Activated CD4-positive, alpha-beta memory T cell treated with anti-CD3 and anti-CD28 coated beads for 36 hours (primary cell): Measurements from ENCODE around the gene NDUFB6. TPM values are rescaled to one million over a fixed set of nuclear protein-coding genes. Genes with fewer than 3 reads are reported as not detected.
"Not testable (repeated sequence)": the region's sequence is repeated elsewhere in the genome, so short reads cannot be mapped to it uniquely, and the experiment has no call there.

Source experiments
- CTCF ChIA-PET: fragments of 350-600 bp; sonication (Branson Sonifier 250); formaldehyde crosslinking; loops from one replicate; lab custom pipeline; 2021; ENCODE audit warnings: antibody characterized with exemption, inconsistent platforms; lab: Charles Lee
- POLR2A ChIA-PET: fragments of 350-600 bp; sonication (Branson Sonifier 250); formaldehyde crosslinking; loops from one replicate; lab custom pipeline; 2021; ENCODE audit warnings: antibody characterized with exemption; lab: Charles Lee
- DNase-seq: peaks from one replicate; pipeline ENCODE4 v3.0.0-alpha.2; 2020
- H3K27ac Mint-ChIP-seq: one replicate; pipeline ENCODE4 v1.8.0; 2021; ENCODE audit warnings: mixed read lengths
- H3K27me3 Mint-ChIP-seq: one replicate; pipeline ENCODE4 v1.8.0; 2021; ENCODE audit warnings: mixed read lengths
- H3K36me3 Mint-ChIP-seq: one replicate; pipeline ENCODE4 v1.8.0; 2021; ENCODE audit warnings: mixed read lengths
- H3K4me1 Mint-ChIP-seq: one replicate; pipeline ENCODE4 v1.8.0; 2021; ENCODE audit warnings: low read depth, mixed read lengths
- H3K4me3 Mint-ChIP-seq: one replicate; pipeline ENCODE4 v1.8.0; 2021; ENCODE audit warnings: mild to moderate bottlenecking, mixed read lengths
- H3K9me3 Mint-ChIP-seq: one replicate; pipeline ENCODE4 v1.8.0; 2021; ENCODE audit warnings: mixed read lengths
- intact Hi-C: fragments of 100-400 bp; cut with micrococcal nuclease; formaldehyde crosslinking; loops from one replicate; pipeline ENCODE4 v1.15.1; 2023
- total RNA-seq, 2 experiments: library from RNA; stranded (reverse); gene quantifications; one replicate each; pipeline ENCODE4 v1.2.3, GENCODE V29; 2021

Gene NDUFB6
- 10 to 100 TPM; 75.7 to 77.1 TPM for total RNA-seq

DNA sequence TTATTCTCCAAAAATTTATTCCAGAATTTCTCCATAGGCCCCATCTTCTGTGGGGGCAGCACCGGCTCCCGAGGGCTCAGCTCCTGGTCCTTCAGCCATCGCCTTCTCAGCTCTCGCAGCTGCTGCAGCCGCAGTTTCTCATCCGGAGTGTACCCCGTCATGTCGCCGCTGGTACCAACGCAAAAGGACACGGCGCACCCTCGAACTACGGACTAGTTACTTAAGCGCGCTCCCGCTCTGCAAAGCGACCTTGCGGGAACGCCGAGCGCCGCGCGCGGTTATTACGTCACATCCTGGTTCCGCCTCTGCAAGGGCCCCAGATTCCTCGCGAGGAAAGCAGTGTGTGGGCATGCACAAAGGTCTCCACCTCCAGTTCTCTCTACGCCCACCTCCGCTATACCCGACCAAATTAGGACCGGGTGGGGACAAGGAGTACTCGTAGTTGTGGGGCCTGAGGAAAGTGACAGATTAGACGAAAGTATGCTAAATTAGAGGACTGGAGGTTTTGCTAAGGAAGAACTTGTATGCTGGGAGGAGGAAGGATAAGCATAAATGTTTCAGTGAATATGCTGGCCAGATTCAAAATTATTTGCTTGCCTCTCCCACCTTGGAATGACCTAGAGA lies at the start of gene NDUFB6:
TSS of gene NDUFB6 (minus strand) at position 260 of the 624 bp plus-strand sequence. CDS start at position 161, 99 bp downstream.
- ChIA-PET CTCF (interaction anchor here (1.1 to 4.0 kb wide), 12 partner anchors 8 to 194 kb away, joined by 3 to 147 read pairs (median 10); partner anchors contain the start of genes ACO1, RIGI, SMIM27 and TOPORS), POLR2A (interaction anchor here (1.3 to 3.1 kb wide), 5 partner anchors 10 to 194 kb away, joined by 5 to 20 read pairs (median 7); partner anchors contain the start of genes ACO1, RIGI, SMIM27 and TOPORS)
- peaks cover 11% of the 10 kb centered on the region for H3K36me3 Mint-ChIP-seq
- peak; percentile 98 for DNase-seq
- no peaks in the 10 kb centered on the region for H3K27me3 Mint-ChIP-seq
- peaks cover 27% of the 10 kb centered on the region for H3K4me1 Mint-ChIP-seq
- H3K9me3 Mint-ChIP-seq: no peaks in the 10 kb centered on the region
- peak within 1 kb of the TSS; percentile 98 for H3K4me3 Mint-ChIP-seq
- intact Hi-C loops: loop anchor here (1.0 to 5.0 kb wide), 8 partner anchors 21 to 589 kb away; partner anchors contain the start of genes ACO1, APTX, DNAJA1 and RIGI
- H3K27ac Mint-ChIP-seq: peak within 1 kb of the TSS; percentile 95

DNA sequence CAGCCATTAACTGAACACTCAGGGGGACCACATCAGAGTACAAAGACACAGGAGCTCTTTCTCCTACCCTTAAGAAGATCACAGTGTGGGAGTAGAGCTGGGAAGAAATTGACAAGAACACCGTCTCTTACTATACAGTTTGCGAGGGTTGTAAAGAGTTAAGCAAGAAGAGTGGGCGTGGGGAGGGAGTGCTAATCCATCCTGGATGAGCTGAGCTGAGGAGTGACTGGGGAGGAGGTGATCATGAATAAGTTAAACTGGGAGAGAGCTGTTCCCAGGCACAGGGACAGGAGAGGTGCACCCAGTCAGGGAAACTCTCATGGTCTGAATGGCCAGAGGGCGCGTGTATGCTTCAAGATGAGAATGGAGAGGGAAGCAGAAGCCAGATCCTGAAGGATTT lies 45.3 kb upstream of the NDUFB6 start:
- Mint-ChIP-seq H3K36me3 (no peaks in the 10 kb centered on the region), H3K27me3 (peaks cover 16% of the 10 kb centered on the region), H3K9me3 (no peaks in the 10 kb centered on the region), H3K4me1 (no peaks in the 10 kb centered on the region), H3K4me3 (no peak overlapping the region), H3K27ac (no peak overlapping the region)
- no peak for DNase-seq
- intact Hi-C loops: no loop called here
- ChIA-PET CTCF (interaction anchor here (0.8 kb wide), 1 partner anchor 38 kb away, joined by 3 read pairs; no protein-coding TSS in a partner anchor), POLR2A (no interaction called here)

- POLR2A ChIA-PET: no interaction called here
- Mint-ChIP-seq H3K4me1 (no peaks in the 10 kb centered on the region), H3K27ac (no peak overlapping the region), H3K4me3 (no peak overlapping the region), H3K27me3 (peaks cover 5% of the 10 kb centered on the region), H3K36me3 (no peaks in the 10 kb centered on the region), H3K9me3 (peaks cover 9% of the 10 kb centered on the region)
- no peak for DNase-seq
- intact Hi-C loops: no loop called here
- CTCF ChIA-PET: no interaction called here
Measured at GRCh38 chr9:32606811-32607210, 33.9 kb upstream of the NDUFB6 start.

DNA sequence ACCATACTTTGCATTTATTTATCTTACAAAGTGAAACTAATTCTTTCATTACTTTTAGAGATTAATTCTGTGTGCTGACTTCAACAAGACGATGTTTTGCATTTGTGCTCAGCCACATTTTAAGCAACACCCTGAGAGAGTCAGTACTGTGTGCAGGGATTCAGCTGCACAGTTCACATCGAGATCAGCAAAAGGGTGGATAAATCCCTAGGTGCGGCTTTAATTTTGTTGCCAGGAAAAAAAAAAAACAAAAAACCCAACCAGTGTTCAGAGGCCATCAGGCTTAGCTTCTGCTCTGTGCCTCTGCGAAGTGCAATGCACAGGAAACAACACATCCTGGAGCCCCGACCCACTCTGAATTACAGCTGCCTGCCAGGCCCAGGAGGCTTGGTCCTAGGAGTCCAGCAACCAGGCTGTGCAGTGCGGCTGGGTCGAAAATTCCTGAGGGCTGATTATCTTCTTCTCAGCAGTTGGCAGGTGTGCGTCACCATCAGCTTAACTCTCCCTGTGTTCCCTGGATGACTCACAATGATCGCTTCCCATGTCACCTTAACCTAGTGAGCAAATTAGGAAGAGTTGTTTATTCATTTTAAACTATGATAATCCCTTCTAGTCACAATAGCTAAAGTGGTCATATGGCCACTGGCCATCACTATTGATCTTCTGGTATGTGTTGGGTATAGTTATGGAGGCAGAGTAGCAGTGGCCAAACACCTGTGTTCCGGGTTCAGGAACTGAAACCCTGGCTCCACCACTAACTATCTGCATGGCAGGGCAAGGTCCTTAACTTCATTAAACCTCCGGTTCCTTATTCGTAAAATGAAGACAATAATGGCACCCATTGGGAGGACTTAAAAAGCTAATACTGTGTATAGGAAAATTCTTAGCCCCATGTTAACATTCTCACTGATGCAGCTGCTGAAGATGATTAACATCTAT lies 31.2 kb upstream of the NDUFB6 start:
- no peaks in the 10 kb centered on the region for H3K36me3 Mint-ChIP-seq
- no peak for DNase-seq
- H3K4me3 Mint-ChIP-seq: no peak overlapping the region
- H3K27me3 Mint-ChIP-seq: peaks cover 7% of the 10 kb centered on the region
- POLR2A ChIA-PET: no interaction called here
- H3K9me3 Mint-ChIP-seq: peaks cover 9% of the 10 kb centered on the region
- intact Hi-C loops: no loop called here
- H3K27ac Mint-ChIP-seq: no peak overlapping the region
- no peaks in the 10 kb centered on the region for H3K4me1 Mint-ChIP-seq
- CTCF ChIA-PET: interaction anchor here (0.8 to 2.7 kb wide), 2 partner anchors 15 to 23 kb away, joined by 3 to 12 read pairs; no protein-coding TSS in a partner anchor

GRCh38 chr9:32599021-32599420 lies 26.1 kb upstream of the NDUFB6 start:
- H3K4me1 Mint-ChIP-seq, H3K9me3 Mint-ChIP-seq, POLR2A ChIA-PET, intact Hi-C loops, H3K4me3 Mint-ChIP-seq, H3K27ac Mint-ChIP-seq, CTCF ChIA-PET, DNase-seq, H3K36me3 Mint-ChIP-seq: not testable (repeated sequence)
- H3K27me3 Mint-ChIP-seq: peaks cover 13% of the 10 kb centered on the region

- H3K4me3 Mint-ChIP-seq: no peak overlapping the region
- H3K4me1 Mint-ChIP-seq: no peaks in the 10 kb centered on the region
- H3K36me3 Mint-ChIP-seq: no peaks in the 10 kb centered on the region
- ChIA-PET CTCF (no interaction called here), POLR2A (no interaction called here)
- H3K27me3 Mint-ChIP-seq: peaks cover 13% of the 10 kb centered on the region
- DNase-seq: no peak
- H3K9me3 Mint-ChIP-seq: no peaks in the 10 kb centered on the region
- no peak overlapping the region for H3K27ac Mint-ChIP-seq
- intact Hi-C loops: no loop called here
Measured at GRCh38 chr9:32596936-32597335, 24.0 kb upstream of the NDUFB6 start.

DNA sequence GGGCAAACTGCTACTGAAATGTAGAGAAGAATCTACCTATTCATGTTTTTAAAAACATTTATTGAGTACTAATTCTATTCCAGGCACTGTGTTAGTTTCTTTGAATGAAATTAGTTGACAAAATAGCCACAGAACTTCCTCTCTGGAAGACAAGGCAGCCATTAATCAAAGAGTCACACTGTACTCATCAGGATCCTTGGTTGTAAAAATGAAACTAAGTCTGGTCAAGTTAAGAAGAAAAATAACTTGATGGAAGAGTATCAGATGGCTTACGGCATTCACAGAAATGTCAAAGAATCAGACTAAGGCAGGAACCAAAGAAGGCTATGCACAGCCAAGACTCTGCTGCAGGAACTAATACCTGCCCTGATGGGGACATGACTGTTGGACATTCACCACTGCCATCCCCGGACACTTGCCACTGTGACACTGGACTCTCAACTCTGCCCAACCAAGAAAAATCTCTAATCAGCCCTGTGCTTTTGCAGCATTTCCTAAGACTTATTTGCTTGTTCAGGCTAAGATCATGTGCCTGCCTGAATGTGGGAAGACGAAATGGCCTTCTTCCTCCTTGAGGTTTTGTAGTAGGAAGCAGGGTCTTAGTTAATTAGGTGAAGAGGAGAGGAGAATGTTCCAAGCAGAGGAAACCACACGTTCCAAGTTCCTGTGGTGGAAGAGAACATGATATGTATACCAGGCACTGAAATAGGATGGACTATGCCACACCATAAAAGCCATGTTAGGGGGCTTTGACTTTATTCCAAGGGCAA lies 23.3 kb upstream of the NDUFB6 start:
- POLR2A ChIA-PET: no interaction called here
- no peak for DNase-seq
- no peak overlapping the region for H3K27ac Mint-ChIP-seq
- CTCF ChIA-PET: no interaction called here
- no peaks in the 10 kb centered on the region for H3K36me3 Mint-ChIP-seq
- peaks cover 13% of the 10 kb centered on the region for H3K27me3 Mint-ChIP-seq
- intact Hi-C loops: no loop called here
- no peak overlapping the region for H3K4me3 Mint-ChIP-seq
- H3K4me1 Mint-ChIP-seq: no peaks in the 10 kb centered on the region
- no peaks in the 10 kb centered on the region for H3K9me3 Mint-ChIP-seq

DNA sequence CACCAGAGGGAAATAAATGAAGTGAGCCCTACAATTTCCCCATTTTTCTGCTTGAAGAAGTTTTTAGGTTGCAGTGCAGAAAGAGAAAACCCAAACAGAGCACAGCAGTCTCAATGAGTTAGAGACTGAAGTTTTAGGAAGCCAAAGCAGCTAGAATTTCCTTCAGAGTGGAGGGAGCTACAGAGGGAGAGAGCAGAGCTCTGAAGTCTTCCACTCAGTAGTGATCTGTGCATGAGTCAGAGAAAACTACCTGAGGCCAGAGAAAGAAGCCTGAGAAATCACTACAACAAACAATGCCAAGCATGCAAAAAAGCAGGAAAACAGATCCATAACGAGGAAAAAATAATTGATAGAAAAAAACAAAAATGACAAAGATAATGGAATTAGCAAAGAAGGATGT lies 17.9 kb upstream of the NDUFB6 start:
- intact Hi-C loops: no loop called here
- no peaks in the 10 kb centered on the region for H3K36me3 Mint-ChIP-seq
- ChIA-PET CTCF (interaction anchor here (1.1 to 6.7 kb wide), 2 partner anchors 212 to 378 kb away, joined by 5 to 39 read pairs; no protein-coding TSS in a partner anchor), POLR2A (no interaction called here)
- peaks cover 9% of the 10 kb centered on the region for H3K27me3 Mint-ChIP-seq
- no peaks in the 10 kb centered on the region for H3K4me1 Mint-ChIP-seq
- no peak overlapping the region for H3K27ac Mint-ChIP-seq
- H3K4me3 Mint-ChIP-seq: no peak overlapping the region
- no peak for DNase-seq
- H3K9me3 Mint-ChIP-seq: no peaks in the 10 kb centered on the region

DNA sequence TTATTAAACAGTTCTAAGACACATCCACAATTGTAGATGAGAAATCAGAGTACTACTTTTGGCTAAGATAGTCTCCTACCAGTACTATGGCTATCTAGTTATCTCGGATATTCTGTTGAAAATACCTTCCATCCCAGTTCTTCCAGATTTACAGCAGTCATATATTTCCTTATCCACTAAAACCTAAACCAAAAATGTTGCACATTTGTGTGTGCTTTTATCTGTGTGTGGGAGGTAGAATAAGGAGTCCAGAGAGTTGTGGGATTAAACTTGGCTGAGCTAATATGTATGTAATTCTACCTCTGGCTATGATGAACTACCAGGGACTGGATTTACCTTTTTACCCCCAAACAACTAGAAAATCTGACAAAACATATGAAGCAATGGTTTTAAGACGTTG lies 17.5 kb upstream of the NDUFB6 start:
- no peak for DNase-seq
- H3K4me3 Mint-ChIP-seq: no peak overlapping the region
- intact Hi-C loops: no loop called here
- no peaks in the 10 kb centered on the region for H3K36me3 Mint-ChIP-seq
- POLR2A ChIA-PET: no interaction called here
- no peak overlapping the region for H3K27ac Mint-ChIP-seq
- H3K4me1 Mint-ChIP-seq: no peaks in the 10 kb centered on the region
- H3K27me3 Mint-ChIP-seq: peaks cover 12% of the 10 kb centered on the region
- CTCF ChIA-PET: interaction anchor here (6.7 kb wide), 1 partner anchor 378 kb away, joined by 39 read pairs; no protein-coding TSS in a partner anchor
- no peaks in the 10 kb centered on the region for H3K9me3 Mint-ChIP-seq

DNA sequence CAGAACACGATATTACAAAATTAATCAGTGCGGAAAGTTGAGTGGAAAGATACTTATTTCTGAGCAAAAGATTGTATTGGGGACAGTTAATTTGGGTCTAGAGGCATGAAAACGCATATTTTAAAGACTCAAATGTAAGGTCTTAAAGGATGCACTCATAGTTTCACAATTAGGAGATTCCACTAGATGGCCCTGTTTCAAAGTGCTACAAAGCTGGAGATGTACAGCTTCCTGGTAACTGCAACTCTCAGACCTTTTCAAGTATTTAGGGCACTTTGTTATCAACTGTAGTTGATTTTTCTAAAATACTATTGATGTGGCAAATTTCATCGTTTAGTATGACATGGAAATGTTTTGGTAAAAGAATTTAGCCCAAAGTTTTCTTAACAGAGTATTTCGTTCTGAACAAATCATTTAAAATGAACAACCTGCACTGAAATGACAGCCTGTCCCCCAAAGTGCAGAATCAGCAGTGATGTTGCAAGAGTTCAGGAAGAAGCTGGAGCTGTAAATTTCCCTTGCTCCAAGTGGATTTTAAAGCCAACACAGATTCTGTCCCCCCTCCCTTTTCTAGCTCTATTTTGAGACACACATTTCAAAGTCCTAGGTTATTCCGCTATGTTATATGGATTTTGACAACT lies 16.2 kb upstream of the NDUFB6 start:
- intact Hi-C loops: loop anchor here (1.0 to 10.0 kb wide), 3 partner anchors 116 to 379 kb away; no protein-coding TSS in a partner anchor
- peaks cover 14% of the 10 kb centered on the region for H3K27me3 Mint-ChIP-seq
- H3K27ac Mint-ChIP-seq: no peak overlapping the region
- CTCF ChIA-PET: interaction anchor here (0.6 to 6.7 kb wide), 8 partner anchors 10 to 380 kb away, joined by 3 to 39 read pairs (median 3); no protein-coding TSS in a partner anchor
- no peak overlapping the region for H3K4me3 Mint-ChIP-seq
- no peaks in the 10 kb centered on the region for H3K9me3 Mint-ChIP-seq
- no peak for DNase-seq
- H3K36me3 Mint-ChIP-seq: no peaks in the 10 kb centered on the region
- POLR2A ChIA-PET: no interaction called here
- H3K4me1 Mint-ChIP-seq: no peaks in the 10 kb centered on the region

- Mint-ChIP-seq H3K27ac (no peak overlapping the region), H3K36me3 (no peaks in the 10 kb centered on the region), H3K27me3 (peaks cover 14% of the 10 kb centered on the region), H3K4me1 (no peaks in the 10 kb centered on the region), H3K9me3 (no peaks in the 10 kb centered on the region), H3K4me3 (no peak overlapping the region)
- DNase-seq: peak; percentile 26
- ChIA-PET CTCF (interaction anchor here (1.7 to 6.7 kb wide), 5 partner anchors 9 to 381 kb away, joined by 3 to 39 read pairs (median 25); no protein-coding TSS in a partner anchor), POLR2A (no interaction called here)
- intact Hi-C loops: loop anchor here (10.0 kb wide), 2 partner anchors 117 to 257 kb away; no protein-coding TSS in a partner anchor
Measured at GRCh38 chr9:32587901-32588300, 14.9 kb upstream of the NDUFB6 start.
